B cell (primary cell): ENCODE measurements around the gene NIBAN1. TPM values are rescaled to one million over a fixed set of nuclear protein-coding genes. Genes with fewer than 3 reads are reported as not detected.

Experiments used
- ATAC-seq: fragments of 200-7000 bp; cut with Tn5 transposase; one replicate; pipeline ENCODE4 v1.10.0; 2021; ENCODE audit warnings: low read depth, mild to moderate bottlenecking, moderate number of reproducible peaks, moderate library complexity
- CTCF ChIA-PET: fragments of 350-600 bp; sonication (Branson Sonifier 250); formaldehyde crosslinking; loops from one replicate; lab custom pipeline; 2021; ENCODE audit warnings: antibody characterized with exemption, inconsistent platforms; lab: Charles Lee
- POLR2A ChIA-PET: fragments of 350-600 bp; sonication (Branson Sonifier 250); formaldehyde crosslinking; loops from one replicate; lab custom pipeline; 2021; ENCODE audit warnings: antibody characterized with exemption; lab: Charles Lee
- DNase-seq: peaks from one replicate; pipeline ENCODE4 v3.0.0; 2013
- H2AFZ ChIP-seq: 2 replicates; pipeline ENCODE4 v1.6.1; 2012; ENCODE audit warnings: mild to moderate bottlenecking, low read depth, low read length; ENCODE audit not compliant: insufficient read depth, poor library complexity, severe bottlenecking
- H3K27ac ChIP-seq, 2 donors: 1 replicate in 1 of 2; 2 replicates in 1 of 2; pipeline ENCODE4 v1.5.1; 2012 to 2013; ENCODE audit warnings: low read length in 2 of 2, mild to moderate bottlenecking in 2 of 2, moderate library complexity in 1 of 2
- H3K27me3 ChIP-seq, 4 experiments: fragments of 200-600 bp in 1 of 4; sonication (generic) in 1 of 4; replicated peaks in 1 of 4; 1 replicate in 2 of 4; 2 replicates in 2 of 4; pipeline versions ENCODE4 v1.6.1 to v1.7.0; 2013 to 2016; ENCODE audit warnings: low read length in 3 of 4, mild to moderate bottlenecking in 2 of 4, mixed read lengths in 1 of 4, moderate library complexity in 1 of 4; ENCODE audit not compliant: insufficient read depth in 4 of 4, control insufficient read depth in 3 of 4; ENCODE audit errors: control extremely low read depth in 1 of 4
- H3K36me3 ChIP-seq, 2 experiments: replicated peaks in 1 of 2; 1 replicate in 1 of 2; 2 replicates in 1 of 2; pipeline versions ENCODE4 v1.6.1 to v1.7.1; 2013; ENCODE audit warnings: low read length in 1 of 2; ENCODE audit not compliant: insufficient read depth in 2 of 2, control insufficient read depth in 1 of 2; ENCODE audit errors: control extremely low read depth in 1 of 2, extremely low read depth in 1 of 2
- H3K4me1 ChIP-seq, 2 donors: fragments of 200-600 bp in 1 of 2; sonication (generic) in 1 of 2; 1 replicate in 1 of 2; 2 replicates in 1 of 2; pipeline versions ENCODE4 v1.5.1 to v1.6.1; 2013 to 2017; ENCODE audit warnings: low read length in 2 of 2; ENCODE audit not compliant: control insufficient read depth in 2 of 2, insufficient read depth in 2 of 2
- H3K4me2 ChIP-seq: replicated peaks from 2 replicates; pipeline ENCODE3; 2012; ENCODE audit warnings: mild to moderate bottlenecking, low read depth, low read length; ENCODE audit not compliant: poor library complexity, severe bottlenecking
- H3K4me3 ChIP-seq, 5 experiments: fragments of 200-600 bp in 1 of 5; sonication (generic) in 1 of 5; 1 replicate in 3 of 5; 2 replicates in 2 of 5; pipeline versions ENCODE4 v1.5.1 to v1.7.0; 2011 to 2016; ENCODE audit warnings: low read length in 4 of 5, mild to moderate bottlenecking in 4 of 5, low read depth in 2 of 5, control low read depth in 1 of 5, moderate library complexity in 1 of 5; ENCODE audit not compliant: insufficient read depth in 1 of 5; ENCODE audit errors: control extremely low read depth in 1 of 5, extremely low read depth in 1 of 5
- H3K79me2 ChIP-seq: fragments of 200-600 bp; sonication (generic); one replicate; pipeline ENCODE4 v1.6.0; 2016; ENCODE audit warnings: low read length; ENCODE audit not compliant: control insufficient read depth, insufficient read depth
- H3K9ac ChIP-seq: fragments of 200-600 bp; sonication (generic); 2 replicates; pipeline ENCODE4 v1.6.1; 2017; ENCODE audit warnings: mild to moderate bottlenecking, low read length, moderate library complexity
- H3K9me3 ChIP-seq, 3 donors: one replicate each; pipeline versions ENCODE4 v1.6.1 to v1.7.1; 2013; ENCODE audit warnings: low read length in 2 of 3; ENCODE audit not compliant: control insufficient read depth in 2 of 3, insufficient read depth in 1 of 3; ENCODE audit errors: control extremely low read depth in 1 of 3
- H4K20me1 ChIP-seq: 2 replicates; pipeline ENCODE4 v1.6.0; 2012; ENCODE audit warnings: mild to moderate bottlenecking, low read length; ENCODE audit not compliant: insufficient read depth, control insufficient read depth, poor library complexity, severe bottlenecking
- H3K27ac Mint-ChIP-seq: one replicate; pipeline ENCODE4 v1.8.0; 2021; ENCODE audit warnings: mixed read lengths
- H3K27me3 Mint-ChIP-seq: one replicate; pipeline ENCODE4 v1.8.0; 2021; ENCODE audit warnings: mixed read lengths
- H3K4me1 Mint-ChIP-seq: one replicate; pipeline ENCODE4 v1.8.0; 2021; ENCODE audit warnings: mixed read lengths
- H3K4me3 Mint-ChIP-seq: one replicate; pipeline ENCODE4 v1.8.0; 2021; ENCODE audit warnings: mixed read lengths
- H3K9me3 Mint-ChIP-seq: one replicate; pipeline ENCODE4 v1.8.0; 2022; ENCODE audit warnings: mixed read lengths; ENCODE audit not compliant: insufficient read depth
- EZH2 ChIP-seq: IDR thresholded peaks from 2 replicates; pipeline ENCODE4 v1.6.1; 2012; ENCODE audit warnings: borderline replicate concordance, low read depth, mild to moderate bottlenecking, moderate library complexity, low read length; ENCODE audit not compliant: insufficient read depth, poor library complexity, severe bottlenecking
- WGBS: methylation state at CpG from one replicate; pipeline ENCODE4 v1.1.5; 2013; ENCODE audit warnings: missing lambda C conversion rate; ENCODE audit not compliant: insufficient coverage; 5-methylcytosine and 5-hydroxymethylcytosine counted together
- intact Hi-C: fragments of 100-400 bp; cut with micrococcal nuclease; formaldehyde crosslinking; loops from one replicate; pipeline ENCODE4 v1.10.0; 2022
- polyA plus RNA-seq: library from polyadenylated mRNA; depleted of rRNA; stranded (reverse); fragments of >200 nt; gene quantifications from 2 replicates; pipeline ENCODE4 v1.2.3, GENCODE V29; 2012
- total RNA-seq, 2 donors: library from RNA; stranded (reverse); fragments of 120-200 nt in 1 of 2; gene quantifications; 1 replicate in 1 of 2; 2 replicates in 1 of 2; pipeline versions ENCODE4 v1.2.3 to v1.2.4, GENCODE V29; 2013 to 2022
- TF ChIP-seq, protein P1 (sequence below): fragments of 200-600 bp; IDR thresholded peaks from one replicate; pipeline ENCODE4 v1.8.0; 2022; ENCODE audit warnings: antibody characterized with exemption, mild to moderate bottlenecking

The NIBAN1 gene
- total and polyA plus RNA-seq, 2 donors (not counting 1 experiment from before 2014, with no cell fraction given): 1.2 to 13.2 TPM

DNA sequence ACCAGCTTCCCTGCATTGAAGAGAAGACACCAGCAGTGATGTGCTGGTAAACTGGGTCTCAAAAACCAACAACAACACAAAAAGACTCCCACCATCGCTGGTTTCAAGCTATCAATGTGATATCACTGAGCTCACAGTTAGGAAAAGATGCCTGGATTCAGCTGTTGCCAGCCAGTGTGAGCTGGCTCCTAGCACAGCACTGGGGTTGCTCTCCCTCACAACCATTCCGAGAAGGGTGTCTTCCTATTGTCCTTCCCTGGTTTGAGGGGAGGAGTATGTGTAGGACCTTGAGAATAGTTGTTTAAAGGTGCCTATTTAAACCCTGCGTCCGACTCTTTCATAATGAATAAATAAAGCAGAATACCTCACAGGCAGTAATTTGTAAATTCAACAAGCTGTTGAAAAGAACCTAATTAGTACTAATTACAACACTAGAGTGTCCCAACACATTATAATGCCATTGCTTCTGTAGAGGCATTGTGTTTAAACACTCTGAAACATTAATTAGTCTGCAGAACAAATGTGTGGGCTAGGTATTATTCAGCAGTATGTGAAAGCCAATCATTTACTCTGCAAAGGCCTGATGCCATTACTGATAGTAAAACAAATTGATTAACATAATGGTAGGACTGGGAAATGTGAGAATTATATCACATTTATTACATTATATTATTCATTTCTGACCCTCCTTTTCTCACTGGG, 17.2 kb downstream of the NIBAN1 start:
- no peak for ATAC-seq
- intact Hi-C loops: no loop called here
- H3K79me2 ChIP-seq: no peaks in the 10 kb centered on the region
- H3K9ac ChIP-seq: no peak overlapping the region
- no peaks in the 10 kb centered on the region for H4K20me1 ChIP-seq
- Mint-ChIP-seq H3K4me1 (peaks cover 6% of the 10 kb centered on the region), H3K27ac (no peak overlapping the region), H3K9me3 (no peaks in the 10 kb centered on the region), H3K27me3 (no peaks in the 10 kb centered on the region), H3K4me3 (no peak overlapping the region)
- no peak overlapping the region for H2AFZ ChIP-seq
- ChIA-PET POLR2A (no interaction called here), CTCF (interaction anchor here (1.0 to 1.4 kb wide), 2 partner anchors 26 to 724 kb away, joined by 4 to 5 read pairs; no protein-coding TSS in a partner anchor)
- H3K27ac ChIP-seq: no peak overlapping the region
- no peak overlapping the region for H3K4me2 ChIP-seq
- WGBS: 94% methylated on average over 2 of the region's 4 CpGs
- no peak for TF ChIP-seq EZH2
- TF ChIP-seq, protein P1, sequence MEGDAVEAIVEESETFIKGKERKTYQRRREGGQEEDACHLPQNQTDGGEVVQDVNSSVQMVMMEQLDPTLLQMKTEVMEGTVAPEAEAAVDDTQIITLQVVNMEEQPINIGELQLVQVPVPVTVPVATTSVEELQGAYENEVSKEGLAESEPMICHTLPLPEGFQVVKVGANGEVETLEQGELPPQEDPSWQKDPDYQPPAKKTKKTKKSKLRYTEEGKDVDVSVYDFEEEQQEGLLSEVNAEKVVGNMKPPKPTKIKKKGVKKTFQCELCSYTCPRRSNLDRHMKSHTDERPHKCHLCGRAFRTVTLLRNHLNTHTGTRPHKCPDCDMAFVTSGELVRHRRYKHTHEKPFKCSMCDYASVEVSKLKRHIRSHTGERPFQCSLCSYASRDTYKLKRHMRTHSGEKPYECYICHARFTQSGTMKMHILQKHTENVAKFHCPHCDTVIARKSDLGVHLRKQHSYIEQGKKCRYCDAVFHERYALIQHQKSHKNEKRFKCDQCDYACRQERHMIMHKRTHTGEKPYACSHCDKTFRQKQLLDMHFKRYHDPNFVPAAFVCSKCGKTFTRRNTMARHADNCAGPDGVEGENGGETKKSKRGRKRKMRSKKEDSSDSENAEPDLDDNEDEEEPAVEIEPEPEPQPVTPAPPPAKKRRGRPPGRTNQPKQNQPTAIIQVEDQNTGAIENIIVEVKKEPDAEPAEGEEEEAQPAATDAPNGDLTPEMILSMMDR: no peak
- no peak overlapping the region for H3K4me3 ChIP-seq
- H3K9me3 ChIP-seq: no peaks in the 10 kb centered on the region
- no peaks in the 10 kb centered on the region for H3K4me1 ChIP-seq
- no peaks in the 10 kb centered on the region for H3K36me3 ChIP-seq
- no peaks in the 10 kb centered on the region for H3K27me3 ChIP-seq
- no peak for DNase-seq

DNA sequence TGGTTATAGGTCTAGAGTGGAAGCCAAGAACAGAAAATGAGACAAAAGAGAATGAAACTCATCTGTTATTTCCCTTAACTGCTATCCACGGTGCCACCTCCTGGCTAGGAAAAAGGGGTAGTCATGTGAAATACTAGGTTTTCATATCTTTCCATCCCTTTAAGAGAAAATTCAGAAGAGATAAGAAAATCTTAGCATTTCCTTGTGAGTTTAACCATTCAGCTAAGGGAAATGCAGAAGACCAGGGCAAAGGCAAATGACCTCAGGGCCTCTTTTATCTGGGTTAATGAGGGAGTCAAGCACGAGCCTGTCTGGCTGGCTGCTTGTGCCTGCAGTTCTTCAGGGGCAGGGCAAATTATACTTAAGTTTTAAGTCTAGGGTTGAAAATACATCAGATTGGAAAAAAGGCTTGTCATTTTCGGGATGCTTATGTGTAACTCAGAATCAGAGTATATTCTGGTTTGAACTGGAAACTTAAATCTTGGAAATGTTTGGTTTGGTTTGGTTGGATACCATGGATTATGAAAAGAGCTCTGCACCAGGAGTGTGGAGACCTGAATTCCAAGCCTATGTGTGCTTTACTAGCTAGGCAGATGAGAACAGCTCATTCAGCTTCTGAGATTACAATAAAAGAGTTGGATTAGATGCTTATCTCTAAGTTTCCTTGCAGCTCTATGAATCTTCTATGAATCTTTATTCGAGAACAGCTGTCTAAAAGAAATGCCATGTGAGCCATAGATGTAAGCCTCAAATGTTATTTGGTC, 19.9 kb downstream of the NIBAN1 start:
- no peak overlapping the region for H3K4me2 ChIP-seq
- H3K27ac Mint-ChIP-seq: no peak overlapping the region
- no peak for TF ChIP-seq EZH2
- TF ChIP-seq, protein P1: no peak
- CTCF ChIA-PET: interaction anchor here (0.6 to 1.1 kb wide), 2 partner anchors 90 to 147 kb away, joined by 3 to 4 read pairs; no protein-coding TSS in a partner anchor
- no peaks in the 10 kb centered on the region for H3K4me1 ChIP-seq
- POLR2A ChIA-PET: no interaction called here
- no peaks in the 10 kb centered on the region for H4K20me1 ChIP-seq
- H3K79me2 ChIP-seq: no peaks in the 10 kb centered on the region
- no peak overlapping the region for H2AFZ ChIP-seq
- H3K9me3 Mint-ChIP-seq: no peaks in the 10 kb centered on the region
- no peak overlapping the region for H3K4me3 ChIP-seq
- H3K27me3 ChIP-seq: no peaks in the 10 kb centered on the region
- no peak overlapping the region for H3K4me3 Mint-ChIP-seq
- intact Hi-C loops: no loop called here
- H3K4me1 Mint-ChIP-seq: peaks cover 6% of the 10 kb centered on the region
- DNase-seq (no peak), ATAC-seq (no peak)
- H3K36me3 ChIP-seq: no peaks in the 10 kb centered on the region
- no peak overlapping the region for H3K27ac ChIP-seq
- H3K9ac ChIP-seq: no peak overlapping the region
- WGBS: 95% methylated on average over 2 of the region's 4 CpGs
- no peaks in the 10 kb centered on the region for H3K27me3 Mint-ChIP-seq
- H3K9me3 ChIP-seq: no peaks in the 10 kb centered on the region
